Duodenal mucosa (tissue), 2 donors: ENCODE results near the gene TNRC6C.

Source experiments
- H3K27ac ChIP-seq: one replicate; pipeline ENCODE4 v1.7.0; 2013; ENCODE audit warnings: low read depth, low read length
- H3K27me3 ChIP-seq, 2 donors: one replicate each; pipeline ENCODE4 v1.7.0; 2013; ENCODE audit warnings: low read length in 2 of 2, control low read depth in 1 of 2; ENCODE audit not compliant: insufficient read depth in 2 of 2, control insufficient read depth in 1 of 2
- H3K36me3 ChIP-seq, 2 donors: one replicate each; pipeline ENCODE4 v1.7.0; 2013; ENCODE audit warnings: low read length in 2 of 2, control low read depth in 1 of 2; ENCODE audit not compliant: insufficient read depth in 2 of 2, control insufficient read depth in 1 of 2
- H3K4me1 ChIP-seq, 2 donors: one replicate each; pipeline ENCODE4 v1.7.0; 2013; ENCODE audit warnings: low read length in 2 of 2, control low read depth in 1 of 2; ENCODE audit not compliant: insufficient read depth in 2 of 2, control insufficient read depth in 1 of 2
- H3K4me3 ChIP-seq, 2 donors: one replicate each; pipeline ENCODE4 v1.7.0; 2013; ENCODE audit warnings: low read length in 2 of 2, low read depth in 1 of 2
- H3K9ac ChIP-seq, 2 donors: one replicate each; pipeline ENCODE4 v1.7.0; 2013; ENCODE audit warnings: low read length in 2 of 2, low read depth in 1 of 2
- H3K9me3 ChIP-seq, 2 donors: one replicate each; pipeline ENCODE4 v1.7.0; 2013; ENCODE audit warnings: low read length in 2 of 2, control low read depth in 1 of 2; ENCODE audit not compliant: control insufficient read depth in 1 of 2

TNRC6C gene

DNA sequence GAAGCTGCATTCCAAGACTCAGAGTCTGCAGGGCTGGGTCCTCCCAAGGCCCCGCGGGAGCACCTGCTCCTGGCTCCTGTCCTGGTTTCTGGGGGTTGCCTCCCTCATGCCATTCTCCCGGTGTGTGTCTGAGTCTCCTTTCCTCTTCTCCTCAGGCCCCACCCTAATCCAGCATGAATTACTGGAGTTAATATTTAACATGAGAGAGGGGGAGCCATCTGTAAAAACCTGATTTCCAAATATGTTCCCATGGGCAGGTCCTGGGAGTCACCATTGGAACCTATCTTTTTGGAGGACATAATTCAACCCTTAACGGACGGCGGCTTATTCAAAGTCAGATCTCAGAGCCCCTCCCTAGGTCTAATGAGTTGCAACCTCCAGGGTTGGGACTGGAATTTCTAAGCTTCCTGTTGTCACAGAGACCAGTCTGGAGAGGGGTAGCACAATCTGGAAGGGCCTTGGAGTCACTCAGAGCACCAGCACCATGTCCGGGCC, 193.1 kb downstream of the TNRC6C start:
- H3K9ac ChIP-seq: no peak overlapping the region
- no peak overlapping the region for H3K4me3 ChIP-seq
- H3K9me3 ChIP-seq: no peaks in the 10 kb centered on the region
- H3K27ac ChIP-seq: no peak overlapping the region
- no peaks in the 10 kb centered on the region for H3K27me3 ChIP-seq
- peaks cover 24 to 32% of the 10 kb centered on the region in 2 donors for H3K4me1 ChIP-seq
- no peaks in the 10 kb centered on the region for H3K36me3 ChIP-seq

- Histone ChIP-seq H3K4me3 (no peak overlapping the region), H3K27me3 (no peaks in the 10 kb centered on the region), H3K9ac (no peak overlapping the region), H3K27ac (no peak overlapping the region), H3K36me3 (no peaks in the 10 kb centered on the region), H3K4me1 (peaks cover 15 to 18% of the 10 kb centered on the region in 2 donors), H3K9me3 (no peaks in the 10 kb centered on the region)
Measured at GRCh38 chr17:78154903-78155811, 196.7 kb downstream of the TNRC6C start.
